ENCODE data around the gene POLR1A.

- TF ChIP-seq POLR2AphosphoS5 (IDR thresholded peaks at IDR 0.05) (no peak), POLR2A (IDR thresholded peaks at IDR 0.05) (no peak), CTCF (IDR thresholded peaks at IDR 0.05) (no peak)
Measured at GRCh38 chr2:86062043-86062442, 43.6 kb downstream of the POLR1A start.

All from upper lobe of left lung (tissue), 4 donors.